K562 (cell line): ENCODE measurements around the gene CCSER1. TPM values are rescaled to one million over a fixed set of nuclear protein-coding genes. Genes with fewer than 3 reads are reported as not detected.

Experiments
- SLC30A9 ChIP-seq: fragments of 250-450 bp; sonication (Bioruptor Pico); IDR thresholded peaks from 2 replicates; pipeline ENCODE4 v1.8.0; 2022; ENCODE audit warnings: mild to moderate bottlenecking, moderate library complexity
- SMAD1 ChIP-seq: fragments of 150-350 bp; IDR thresholded peaks from 2 replicates; pipeline ENCODE4 v1.6.1; 2014; ENCODE audit warnings: low read length, low read depth; ENCODE audit not compliant: partially characterized antibody
- ZC3H4 ChIP-seq: sonication (generic); formaldehyde crosslinking; IDR thresholded peaks from 2 replicates; pipeline ENCODE4 v1.9.0; 2021; ENCODE audit warnings: missing genetic modification reagents, borderline replicate concordance
- polyA plus RNA-seq, 8 experiments: library from polyadenylated mRNA; depleted of rRNA in 4 of 8; stranded (reverse) in 5 of 8; unstranded in 3 of 8; fragments of >200 nt; fragmentation: Nextera tagmentation in 2 of 8; fragmentation: Illumina TruSeq in 1 of 8; extraction: Ambion mirVana in 2 of 8; extraction: Trizol in 1 of 8; gene quantifications; 2 replicates each; pipeline versions ENCODE4 v1.2.1 to v1.2.3, GENCODE V29; 2011 to 2014; ENCODE audit warnings: inconsistent platforms in 1 of 8, missing spikeins in 1 of 8
- total RNA-seq, 7 experiments: library from RNA; depleted of rRNA in 6 of 7; stranded (reverse); fragments of >200 nt in 6 of 7; fragmentation: Illumina TruSeq in 2 of 7; extraction: Trizol in 2 of 7; gene quantifications; 2 replicates each; pipeline versions ENCODE4 v1.2.1 to v1.2.3, GENCODE V29; 2011 to 2021; ENCODE audit warnings: low replicate concordance in 1 of 7
- TF ChIP-seq, protein P1 (sequence below): fragments of 200-600 bp; sonication (generic); IDR thresholded peaks from one replicate; pipeline ENCODE4 v1.6.1; 2012; ENCODE audit warnings: mild to moderate bottlenecking, low read depth, low read length, inconsistent platforms

Gene CCSER1
- total and polyA plus RNA-seq, 9 of the 15 experiments (the other 6 are each of a cell fraction or from before 2014, with no cell fraction given), result not detected

DNA sequence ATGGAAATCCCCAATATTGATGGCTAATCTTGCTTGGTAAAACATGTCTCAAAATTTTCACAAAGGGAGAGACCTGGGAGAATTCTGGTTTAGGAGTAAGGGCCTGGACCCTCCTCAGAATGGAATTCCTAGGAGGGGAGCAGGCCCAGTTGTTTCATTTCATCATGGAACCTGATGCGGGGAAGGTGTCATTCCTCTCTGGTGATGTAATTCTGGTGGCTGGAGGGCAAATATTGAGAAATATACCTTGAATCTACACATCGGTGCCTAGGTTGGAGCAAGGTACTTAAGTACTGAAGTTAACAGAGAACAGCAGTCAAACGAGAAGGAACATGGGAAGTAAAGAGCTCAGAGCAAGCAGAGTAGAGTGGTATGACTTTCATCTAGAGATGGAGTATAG is 23.2 kb upstream of the CCSER1 start (continued):
- TF ChIP-seq SMAD1 (no peak), SLC30A9 (CRISPR knock-in tag) (no peak), ZC3H4 (CRISPR knock-in tag) (no peak)
- TF ChIP-seq, protein P1, sequence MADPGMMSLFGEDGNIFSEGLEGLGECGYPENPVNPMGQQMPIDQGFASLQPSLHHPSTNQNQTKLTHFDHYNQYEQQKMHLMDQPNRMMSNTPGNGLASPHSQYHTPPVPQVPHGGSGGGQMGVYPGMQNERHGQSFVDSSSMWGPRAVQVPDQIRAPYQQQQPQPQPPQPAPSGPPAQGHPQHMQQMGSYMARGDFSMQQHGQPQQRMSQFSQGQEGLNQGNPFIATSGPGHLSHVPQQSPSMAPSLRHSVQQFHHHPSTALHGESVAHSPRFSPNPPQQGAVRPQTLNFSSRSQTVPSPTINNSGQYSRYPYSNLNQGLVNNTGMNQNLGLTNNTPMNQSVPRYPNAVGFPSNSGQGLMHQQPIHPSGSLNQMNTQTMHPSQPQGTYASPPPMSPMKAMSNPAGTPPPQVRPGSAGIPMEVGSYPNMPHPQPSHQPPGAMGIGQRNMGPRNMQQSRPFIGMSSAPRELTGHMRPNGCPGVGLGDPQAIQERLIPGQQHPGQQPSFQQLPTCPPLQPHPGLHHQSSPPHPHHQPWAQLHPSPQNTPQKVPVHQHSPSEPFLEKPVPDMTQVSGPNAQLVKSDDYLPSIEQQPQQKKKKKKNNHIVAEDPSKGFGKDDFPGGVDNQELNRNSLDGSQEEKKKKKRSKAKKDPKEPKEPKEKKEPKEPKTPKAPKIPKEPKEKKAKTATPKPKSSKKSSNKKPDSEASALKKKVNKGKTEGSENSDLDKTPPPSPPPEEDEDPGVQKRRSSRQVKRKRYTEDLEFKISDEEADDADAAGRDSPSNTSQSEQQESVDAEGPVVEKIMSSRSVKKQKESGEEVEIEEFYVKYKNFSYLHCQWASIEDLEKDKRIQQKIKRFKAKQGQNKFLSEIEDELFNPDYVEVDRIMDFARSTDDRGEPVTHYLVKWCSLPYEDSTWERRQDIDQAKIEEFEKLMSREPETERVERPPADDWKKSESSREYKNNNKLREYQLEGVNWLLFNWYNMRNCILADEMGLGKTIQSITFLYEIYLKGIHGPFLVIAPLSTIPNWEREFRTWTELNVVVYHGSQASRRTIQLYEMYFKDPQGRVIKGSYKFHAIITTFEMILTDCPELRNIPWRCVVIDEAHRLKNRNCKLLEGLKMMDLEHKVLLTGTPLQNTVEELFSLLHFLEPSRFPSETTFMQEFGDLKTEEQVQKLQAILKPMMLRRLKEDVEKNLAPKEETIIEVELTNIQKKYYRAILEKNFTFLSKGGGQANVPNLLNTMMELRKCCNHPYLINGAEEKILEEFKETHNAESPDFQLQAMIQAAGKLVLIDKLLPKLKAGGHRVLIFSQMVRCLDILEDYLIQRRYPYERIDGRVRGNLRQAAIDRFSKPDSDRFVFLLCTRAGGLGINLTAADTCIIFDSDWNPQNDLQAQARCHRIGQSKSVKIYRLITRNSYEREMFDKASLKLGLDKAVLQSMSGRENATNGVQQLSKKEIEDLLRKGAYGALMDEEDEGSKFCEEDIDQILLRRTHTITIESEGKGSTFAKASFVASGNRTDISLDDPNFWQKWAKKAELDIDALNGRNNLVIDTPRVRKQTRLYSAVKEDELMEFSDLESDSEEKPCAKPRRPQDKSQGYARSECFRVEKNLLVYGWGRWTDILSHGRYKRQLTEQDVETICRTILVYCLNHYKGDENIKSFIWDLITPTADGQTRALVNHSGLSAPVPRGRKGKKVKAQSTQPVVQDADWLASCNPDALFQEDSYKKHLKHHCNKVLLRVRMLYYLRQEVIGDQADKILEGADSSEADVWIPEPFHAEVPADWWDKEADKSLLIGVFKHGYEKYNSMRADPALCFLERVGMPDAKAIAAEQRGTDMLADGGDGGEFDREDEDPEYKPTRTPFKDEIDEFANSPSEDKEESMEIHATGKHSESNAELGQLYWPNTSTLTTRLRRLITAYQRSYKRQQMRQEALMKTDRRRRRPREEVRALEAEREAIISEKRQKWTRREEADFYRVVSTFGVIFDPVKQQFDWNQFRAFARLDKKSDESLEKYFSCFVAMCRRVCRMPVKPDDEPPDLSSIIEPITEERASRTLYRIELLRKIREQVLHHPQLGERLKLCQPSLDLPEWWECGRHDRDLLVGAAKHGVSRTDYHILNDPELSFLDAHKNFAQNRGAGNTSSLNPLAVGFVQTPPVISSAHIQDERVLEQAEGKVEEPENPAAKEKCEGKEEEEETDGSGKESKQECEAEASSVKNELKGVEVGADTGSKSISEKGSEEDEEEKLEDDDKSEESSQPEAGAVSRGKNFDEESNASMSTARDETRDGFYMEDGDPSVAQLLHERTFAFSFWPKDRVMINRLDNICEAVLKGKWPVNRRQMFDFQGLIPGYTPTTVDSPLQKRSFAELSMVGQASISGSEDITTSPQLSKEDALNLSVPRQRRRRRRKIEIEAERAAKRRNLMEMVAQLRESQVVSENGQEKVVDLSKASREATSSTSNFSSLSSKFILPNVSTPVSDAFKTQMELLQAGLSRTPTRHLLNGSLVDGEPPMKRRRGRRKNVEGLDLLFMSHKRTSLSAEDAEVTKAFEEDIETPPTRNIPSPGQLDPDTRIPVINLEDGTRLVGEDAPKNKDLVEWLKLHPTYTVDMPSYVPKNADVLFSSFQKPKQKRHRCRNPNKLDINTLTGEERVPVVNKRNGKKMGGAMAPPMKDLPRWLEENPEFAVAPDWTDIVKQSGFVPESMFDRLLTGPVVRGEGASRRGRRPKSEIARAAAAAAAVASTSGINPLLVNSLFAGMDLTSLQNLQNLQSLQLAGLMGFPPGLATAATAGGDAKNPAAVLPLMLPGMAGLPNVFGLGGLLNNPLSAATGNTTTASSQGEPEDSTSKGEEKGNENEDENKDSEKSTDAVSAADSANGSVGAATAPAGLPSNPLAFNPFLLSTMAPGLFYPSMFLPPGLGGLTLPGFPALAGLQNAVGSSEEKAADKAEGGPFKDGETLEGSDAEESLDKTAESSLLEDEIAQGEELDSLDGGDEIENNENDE, result no peak
